Mesenchymal stem cell (in vitro differentiated cells and primary cell): ENCODE results near the gene PTPRE.
A peak's percentile ranks its signal among the peaks of the same experiment; 100 is the strongest.

ENCODE experiments used
- DNase-seq: peaks from one replicate; pipeline ENCODE4 v3.0.0-alpha.2; 2013
- H2AFZ ChIP-seq: one replicate; pipeline ENCODE4 v1.6.1; 2013; ENCODE audit warnings: low read depth, mild to moderate bottlenecking, control low read depth, inconsistent platforms, low read length, moderate library complexity
- H2AK5ac ChIP-seq: 2 replicates; pipeline ENCODE4 v1.6.1; 2013; ENCODE audit warnings: low read length, moderate library complexity, mild to moderate bottlenecking, inconsistent platforms; ENCODE audit not compliant: severe bottlenecking
- H2BK120ac ChIP-seq: one replicate; pipeline ENCODE4 v1.6.1; 2013; ENCODE audit warnings: low read depth, mild to moderate bottlenecking, inconsistent platforms, low read length, moderate library complexity
- H2BK12ac ChIP-seq, 2 experiments: one replicate each; pipeline ENCODE4 v1.6.1; 2013; ENCODE audit warnings: inconsistent platforms in 2 of 2, low read length in 2 of 2, mild to moderate bottlenecking in 2 of 2, moderate library complexity in 2 of 2, control low read depth in 1 of 2
- H2BK15ac ChIP-seq: one replicate; pipeline ENCODE4 v1.6.1; 2013; ENCODE audit warnings: mild to moderate bottlenecking, low read depth, inconsistent platforms; ENCODE audit not compliant: poor library complexity, severe bottlenecking
- H2BK5ac ChIP-seq: 2 replicates; pipeline ENCODE4 v1.6.1; 2013; ENCODE audit warnings: low read depth, mild to moderate bottlenecking, low read length, control low read depth, inconsistent platforms; ENCODE audit not compliant: poor library complexity, severe bottlenecking
- H3K14ac ChIP-seq, 2 experiments: one replicate each; pipeline ENCODE4 v1.6.1; 2013; ENCODE audit warnings: inconsistent platforms in 2 of 2, low read length in 2 of 2, control low read depth in 1 of 2, mild to moderate bottlenecking in 1 of 2, moderate library complexity in 1 of 2
- H3K18ac ChIP-seq, 2 experiments: one replicate each; pipeline ENCODE4 v1.6.1; 2013; ENCODE audit warnings: inconsistent platforms in 2 of 2, low read length in 2 of 2, control low read depth in 1 of 2, low read depth in 1 of 2, mild to moderate bottlenecking in 1 of 2
- H3K23ac ChIP-seq, 2 experiments: one replicate each; pipeline ENCODE4 v1.6.1; 2013; ENCODE audit warnings: inconsistent platforms in 2 of 2, low read length in 2 of 2, mild to moderate bottlenecking in 2 of 2, moderate library complexity in 2 of 2, control low read depth in 1 of 2
- H3K27ac ChIP-seq: 2 replicates; pipeline ENCODE4 v1.5.1; 2013; ENCODE audit warnings: mild to moderate bottlenecking, moderate library complexity, low read length, control low read depth, inconsistent platforms; ENCODE audit not compliant: poor library complexity, severe bottlenecking
- H3K27me3 ChIP-seq, 2 experiments: 2 replicates each; pipeline versions ENCODE4 v1.6.1 to v1.7.0; 2013; ENCODE audit warnings: low read length in 2 of 2, mild to moderate bottlenecking in 2 of 2, moderate library complexity in 2 of 2, control low read depth in 1 of 2, inconsistent platforms in 1 of 2; ENCODE audit not compliant: control insufficient read depth in 1 of 2, insufficient read depth in 1 of 2
- H3K36me3 ChIP-seq, 2 experiments: 2 replicates each; pipeline versions ENCODE4 v1.6.1 to v1.7.0; 2013; ENCODE audit warnings: low read length in 2 of 2, control low read depth in 1 of 2, inconsistent platforms in 1 of 2, low read depth in 1 of 2, mild to moderate bottlenecking in 1 of 2; ENCODE audit not compliant: insufficient read depth in 2 of 2, control insufficient read depth in 1 of 2
- H3K4ac ChIP-seq, 2 experiments: one replicate each; pipeline ENCODE4 v1.6.1; 2013; ENCODE audit warnings: inconsistent platforms in 2 of 2, low read length in 2 of 2, mild to moderate bottlenecking in 2 of 2, moderate library complexity in 2 of 2, control low read depth in 1 of 2, low read depth in 1 of 2
- H3K4me1 ChIP-seq: 2 replicates; pipeline ENCODE4 v1.6.1; 2013; ENCODE audit warnings: low read depth, low read length, control low read depth; ENCODE audit not compliant: control insufficient read depth, insufficient read depth
- H3K4me2 ChIP-seq: 2 replicates; pipeline ENCODE4 v1.6.1; 2013; ENCODE audit warnings: low read length, mild to moderate bottlenecking, inconsistent platforms; ENCODE audit not compliant: poor library complexity, severe bottlenecking
- H3K4me3 ChIP-seq, 2 experiments: 2 replicates each; pipeline versions ENCODE4 v1.5.1 to v1.7.0; 2013; ENCODE audit warnings: low read length in 2 of 2, mild to moderate bottlenecking in 2 of 2, control low read depth in 1 of 2, low read depth in 1 of 2; ENCODE audit not compliant: insufficient read depth in 1 of 2
- H3K79me1 ChIP-seq: replicated peaks from 2 replicates; pipeline ENCODE4 v1.6.1; 2013; ENCODE audit warnings: mild to moderate bottlenecking, control low read depth, low read length, inconsistent platforms; ENCODE audit not compliant: poor library complexity, severe bottlenecking
- H3K9ac ChIP-seq: 2 replicates; pipeline ENCODE4 v1.7.0; 2013; ENCODE audit warnings: mild to moderate bottlenecking, low read length, moderate library complexity
- H3K9me3 ChIP-seq: 2 replicates; pipeline ENCODE4 v1.7.0; 2013; ENCODE audit warnings: mild to moderate bottlenecking, low read length; ENCODE audit not compliant: control insufficient read depth
- H4K8ac ChIP-seq: one replicate; pipeline ENCODE4 v1.6.1; 2013; ENCODE audit warnings: inconsistent platforms, mild to moderate bottlenecking, low read length, moderate library complexity
- H4K91ac ChIP-seq: one replicate; pipeline ENCODE4 v1.6.1; 2013; ENCODE audit warnings: mild to moderate bottlenecking, low read length, inconsistent platforms
- WGBS: methylation state at CpG from one replicate; pipeline ENCODE4 v1.1.7; 2013; ENCODE audit warnings: mixed read lengths; 5-methylcytosine and 5-hydroxymethylcytosine counted together

PTPRE gene

DNA sequence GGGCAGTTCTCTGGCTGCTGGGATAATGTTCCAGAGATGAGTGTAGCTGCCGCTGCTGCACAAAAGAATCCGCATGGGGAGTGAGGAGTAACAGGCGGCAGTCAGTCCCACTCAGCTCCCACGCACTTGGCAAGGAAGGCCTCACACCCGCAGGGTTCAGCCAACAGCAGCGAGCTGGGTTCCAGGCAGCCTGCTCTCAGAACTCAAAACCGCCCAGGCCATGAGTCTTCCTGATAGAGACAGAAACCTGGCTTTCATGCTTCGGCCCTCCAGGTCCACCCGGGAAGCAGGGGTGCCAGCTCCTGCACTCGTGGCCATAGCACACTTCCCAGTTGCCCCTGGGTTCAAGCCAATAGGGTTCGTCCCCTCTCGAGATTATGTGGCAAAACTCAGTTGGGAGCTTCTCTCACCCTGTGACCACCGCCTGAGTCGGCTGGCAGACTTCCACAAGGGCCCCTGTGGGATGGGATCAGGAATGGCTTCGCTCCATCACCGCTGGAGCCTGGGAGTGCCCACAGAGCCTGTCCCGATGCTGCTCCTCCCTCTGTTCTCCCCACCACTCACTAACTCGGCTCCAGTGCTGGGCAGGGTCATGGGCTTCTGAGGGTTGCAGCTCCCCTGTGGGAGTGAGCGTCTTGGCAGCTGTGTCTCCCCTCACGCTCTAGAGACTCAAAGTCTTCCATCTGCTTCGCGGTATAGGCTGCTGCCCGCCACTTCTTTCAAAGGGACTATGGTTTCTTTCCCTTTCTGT lies 34.7 kb upstream of the PTPRE start:
- H3K27me3 ChIP-seq: peaks cover 0 to 12% of the 10 kb centered on the region in 2 experiments
- H3K27ac ChIP-seq: no peak overlapping the region
- H2AFZ ChIP-seq: no peak overlapping the region
- no peak overlapping the region for H3K9ac ChIP-seq
- H3K79me1 ChIP-seq: no peaks in the 10 kb centered on the region
- H3K23ac ChIP-seq: no peak overlapping the region
- H3K4me2 ChIP-seq: no peak overlapping the region
- no peak overlapping the region for H3K14ac ChIP-seq
- no peak overlapping the region for H2BK120ac ChIP-seq
- H3K4me3 ChIP-seq: peak overlapping the region in 1 of 2 experiments; percentile 66
- H2BK15ac ChIP-seq: no peak overlapping the region
- no peak for DNase-seq
- no peak overlapping the region for H3K4ac ChIP-seq
- H3K36me3 ChIP-seq: no peaks in the 10 kb centered on the region
- no peak overlapping the region for H2BK5ac ChIP-seq
- H3K4me1 ChIP-seq: no peaks in the 10 kb centered on the region
- H2AK5ac ChIP-seq: no peak overlapping the region
- H2BK12ac ChIP-seq: no peak overlapping the region
- H3K18ac ChIP-seq: peak overlapping the region in 1 of 2 experiments; percentile 2
- peaks cover 11% of the 10 kb centered on the region for H3K9me3 ChIP-seq
- WGBS: 93% methylated on average over 23 of the region's 23 CpGs
- H4K8ac ChIP-seq: no peak overlapping the region
- H4K91ac ChIP-seq: no peak overlapping the region

DNA sequence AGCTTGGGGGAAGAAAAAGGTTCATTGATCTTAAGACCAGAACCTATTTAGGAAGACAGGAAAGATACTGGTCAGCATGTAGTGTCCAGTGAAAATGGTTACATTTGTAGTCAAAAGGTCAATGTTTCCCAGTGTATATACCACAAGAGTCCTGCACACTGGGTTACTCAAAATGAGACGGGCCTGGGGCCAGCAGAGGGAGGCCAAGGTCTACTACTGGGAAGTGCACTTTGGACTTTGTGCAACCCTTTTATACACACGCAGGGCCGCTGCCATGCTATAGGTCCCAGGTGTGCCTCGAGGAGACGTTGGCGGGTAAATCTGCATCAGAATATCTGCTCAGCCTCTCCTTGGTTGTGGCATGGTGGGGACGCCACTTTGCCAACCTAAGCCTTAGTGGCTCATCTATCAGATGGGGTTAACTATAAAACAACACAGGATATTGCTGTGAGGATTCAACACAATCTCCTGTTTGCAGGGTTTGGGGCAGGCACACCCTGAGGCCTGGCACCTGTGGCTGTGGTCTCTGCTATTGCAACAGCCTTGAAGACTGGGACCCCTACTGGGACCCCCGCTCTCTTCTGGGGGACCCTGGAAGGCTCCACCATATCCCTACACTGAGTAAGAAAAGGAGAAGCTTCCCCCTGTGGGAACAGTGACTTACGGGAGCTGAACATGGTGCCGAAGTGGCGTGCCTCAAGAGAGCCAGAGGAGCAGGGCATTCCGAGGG lies 33.9 kb upstream of the PTPRE start:
- no peak overlapping the region for H2BK12ac ChIP-seq
- no peak overlapping the region for H3K23ac ChIP-seq
- H2AK5ac ChIP-seq: no peak overlapping the region
- H4K8ac ChIP-seq: no peak overlapping the region
- peak overlapping the region in 1 of 2 experiments; percentile 66 for H3K4me3 ChIP-seq
- peak; percentile 12 for DNase-seq
- H3K4me1 ChIP-seq: no peaks in the 10 kb centered on the region
- H3K9ac ChIP-seq: no peak overlapping the region
- H3K9me3 ChIP-seq: peaks cover 11% of the 10 kb centered on the region
- no peak overlapping the region for H4K91ac ChIP-seq
- no peak overlapping the region for H3K4me2 ChIP-seq
- no peak overlapping the region for H3K27ac ChIP-seq
- peaks cover 0 to 12% of the 10 kb centered on the region in 2 experiments for H3K27me3 ChIP-seq
- H3K18ac ChIP-seq: no peak overlapping the region
- no peak overlapping the region for H3K4ac ChIP-seq
- no peak overlapping the region for H3K14ac ChIP-seq
- no peaks in the 10 kb centered on the region for H3K79me1 ChIP-seq
- WGBS: 88% methylated on average over 12 of the region's 12 CpGs
- H3K36me3 ChIP-seq: no peaks in the 10 kb centered on the region
- no peak overlapping the region for H2BK120ac ChIP-seq
- H2BK5ac ChIP-seq: no peak overlapping the region
- no peak overlapping the region for H2BK15ac ChIP-seq
- H2AFZ ChIP-seq: no peak overlapping the region

DNA sequence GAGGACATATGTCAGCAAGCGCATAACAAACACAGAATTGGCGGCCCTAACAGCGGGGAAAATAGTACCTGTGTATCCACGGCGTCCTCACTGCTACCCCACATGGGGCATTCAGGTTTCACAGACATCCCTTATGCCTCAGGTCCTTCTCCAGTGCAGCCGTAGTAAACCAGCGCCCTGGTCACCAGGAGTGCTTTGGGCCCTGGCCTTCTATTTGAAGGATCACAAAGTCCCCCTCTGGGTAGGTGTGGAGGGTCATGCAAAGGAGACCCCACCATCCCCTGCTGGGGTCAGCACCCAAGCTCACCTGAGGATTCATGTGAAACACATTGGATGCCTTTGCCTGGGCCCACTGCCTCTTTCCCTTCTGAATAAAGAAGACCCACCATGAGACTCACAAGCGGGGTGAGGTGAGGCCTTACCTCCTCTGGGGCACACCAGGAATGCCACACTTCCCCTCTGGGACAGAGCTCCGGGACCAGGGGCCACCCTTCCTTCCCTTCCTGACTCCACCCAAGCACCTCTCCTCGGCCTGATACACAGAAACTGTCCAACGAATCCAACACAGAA lies 32.9 kb upstream of the PTPRE start:
- Histone ChIP-seq H2BK15ac (no peak overlapping the region), H3K18ac (no peak overlapping the region), H2AFZ (no peak overlapping the region), H3K4ac (no peak overlapping the region), H3K9ac (no peak overlapping the region), H2BK12ac (no peak overlapping the region), H3K23ac (no peak overlapping the region), H3K79me1 (no peaks in the 10 kb centered on the region), H3K4me2 (no peak overlapping the region), H2BK5ac (no peak overlapping the region), H3K27me3 (peaks cover 0 to 6% of the 10 kb centered on the region in 2 experiments), H3K4me3 (no peak overlapping the region), H4K91ac (no peak overlapping the region), H2BK120ac (no peak overlapping the region), H3K4me1 (no peaks in the 10 kb centered on the region), H3K14ac (no peak overlapping the region), H3K27ac (no peak overlapping the region), H3K36me3 (no peaks in the 10 kb centered on the region), H2AK5ac (no peak overlapping the region), H3K9me3 (peaks cover 5% of the 10 kb centered on the region), H4K8ac (no peak overlapping the region)
- DNase-seq: no peak
- 88% methylated on average over 11 of the region's 11 CpGs for WGBS
